ENCODE measurements around the gene GIMAP7.

The GIMAP7 gene

GRCh38 chr7:150564006-150564405 lies 49.3 kb downstream of the GIMAP7 start:
- no peak for TF ChIP-seq CTCF (IDR thresholded peaks at IDR 0.05; ENCODE audit: low read depth, low read length)
- no peaks in the 10 kb centered on the region for H3K36me3 ChIP-seq
- no peak for DNase-seq
- H3K9me3 ChIP-seq (ENCODE audit: severe bottlenecking): peaks cover 5% of the 10 kb centered on the region
- no peak overlapping the region for H3K27ac ChIP-seq
- no peaks in the 10 kb centered on the region for H3K27me3 ChIP-seq (ENCODE audit: insufficient read depth, low read depth, severe bottlenecking)
- H3K4me3 ChIP-seq (ENCODE audit: low read depth, low read length): no peak overlapping the region

GRCh38 chr7:150564566-150564965 lies 49.9 kb downstream of the GIMAP7 start:
- TF ChIP-seq CTCF (IDR thresholded peaks at IDR 0.05; ENCODE audit: low read depth, low read length): no peak
- no peak for DNase-seq
- Histone ChIP-seq H3K27ac (no peak overlapping the region), H3K4me3 (ENCODE audit: low read depth, low read length) (no peak overlapping the region), H3K27me3 (ENCODE audit: insufficient read depth, low read depth, severe bottlenecking) (no peaks in the 10 kb centered on the region), H3K36me3 (no peaks in the 10 kb centered on the region), H3K9me3 (ENCODE audit: severe bottlenecking) (peaks cover 5% of the 10 kb centered on the region)

- H3K4me3 ChIP-seq (ENCODE audit: low read depth, low read length): no peak overlapping the region
- H3K27ac ChIP-seq: no peak overlapping the region
- TF ChIP-seq CTCF (IDR thresholded peaks at IDR 0.05; ENCODE audit: low read depth, low read length): no peak
Observed at GRCh38 chr7:150565239-150565638, 50.6 kb downstream of the GIMAP7 start.

GRCh38 chr7:150566123-150566522 lies 51.5 kb downstream of the GIMAP7 start:
- DNase-seq: no peak
- no peak for TF ChIP-seq CTCF (IDR thresholded peaks at IDR 0.05; ENCODE audit: low read depth, low read length)
- H3K4me3 ChIP-seq (ENCODE audit: low read depth, low read length): no peak overlapping the region
- H3K36me3 ChIP-seq: no peaks in the 10 kb centered on the region
- H3K9me3 ChIP-seq (ENCODE audit: severe bottlenecking): no peaks in the 10 kb centered on the region
- H3K27ac ChIP-seq: no peak overlapping the region
- no peaks in the 10 kb centered on the region for H3K27me3 ChIP-seq (ENCODE audit: insufficient read depth, low read depth, severe bottlenecking)

More at GRCh38 chr7:150565239-150565638, 50.6 kb downstream of the GIMAP7 start:
- H3K36me3 ChIP-seq: no peaks in the 10 kb centered on the region
- no peaks in the 10 kb centered on the region for H3K27me3 ChIP-seq (ENCODE audit: insufficient read depth, low read depth, severe bottlenecking)
- no peak for DNase-seq
- H3K9me3 ChIP-seq (ENCODE audit: severe bottlenecking): peaks cover 2% of the 10 kb centered on the region

- no peak overlapping the region for H3K4me3 ChIP-seq (ENCODE audit: low read depth, low read length)
- no peak overlapping the region for H3K27ac ChIP-seq
- H3K9me3 ChIP-seq (ENCODE audit: severe bottlenecking): no peaks in the 10 kb centered on the region
- no peaks in the 10 kb centered on the region for H3K27me3 ChIP-seq (ENCODE audit: insufficient read depth, low read depth, severe bottlenecking)
- H3K36me3 ChIP-seq: no peaks in the 10 kb centered on the region
- no peak for DNase-seq
- TF ChIP-seq CTCF (IDR thresholded peaks at IDR 0.05; ENCODE audit: low read depth, low read length): no peak
Observed at GRCh38 chr7:150566572-150566971, 51.9 kb downstream of the GIMAP7 start.

- H3K27ac ChIP-seq: no peak within 1 kb of the TSS
- no peak for TF ChIP-seq CTCF (IDR thresholded peaks at IDR 0.05; ENCODE audit: low read depth, low read length)
- H3K4me3 ChIP-seq (ENCODE audit: low read depth, low read length): no peak within 1 kb of the TSS
- no peaks in the 10 kb centered on the region for H3K9me3 ChIP-seq (ENCODE audit: severe bottlenecking)
- DNase-seq: no peak
- no peaks in the 10 kb centered on the region for H3K36me3 ChIP-seq
- no peaks in the 10 kb centered on the region for H3K27me3 ChIP-seq (ENCODE audit: insufficient read depth, low read depth, severe bottlenecking)
Observed at GRCh38 chr7:150567169-150567568, 52.5 kb downstream of the GIMAP7 start, which contains the start of gene GIMAP4. Gene GIMAP4 (plus strand): TSS chr7:150567390. CDS start chr7:150569902, 2,512 bp downstream.
